CMK (cell line): ENCODE measurements around the gene YPEL3.

Source experiments
- DNase-seq: peaks from one replicate; pipeline ENCODE4 v3.0.0-alpha.2; 2010; ENCODE audit warnings: low read depth

YPEL3 gene

DNA sequence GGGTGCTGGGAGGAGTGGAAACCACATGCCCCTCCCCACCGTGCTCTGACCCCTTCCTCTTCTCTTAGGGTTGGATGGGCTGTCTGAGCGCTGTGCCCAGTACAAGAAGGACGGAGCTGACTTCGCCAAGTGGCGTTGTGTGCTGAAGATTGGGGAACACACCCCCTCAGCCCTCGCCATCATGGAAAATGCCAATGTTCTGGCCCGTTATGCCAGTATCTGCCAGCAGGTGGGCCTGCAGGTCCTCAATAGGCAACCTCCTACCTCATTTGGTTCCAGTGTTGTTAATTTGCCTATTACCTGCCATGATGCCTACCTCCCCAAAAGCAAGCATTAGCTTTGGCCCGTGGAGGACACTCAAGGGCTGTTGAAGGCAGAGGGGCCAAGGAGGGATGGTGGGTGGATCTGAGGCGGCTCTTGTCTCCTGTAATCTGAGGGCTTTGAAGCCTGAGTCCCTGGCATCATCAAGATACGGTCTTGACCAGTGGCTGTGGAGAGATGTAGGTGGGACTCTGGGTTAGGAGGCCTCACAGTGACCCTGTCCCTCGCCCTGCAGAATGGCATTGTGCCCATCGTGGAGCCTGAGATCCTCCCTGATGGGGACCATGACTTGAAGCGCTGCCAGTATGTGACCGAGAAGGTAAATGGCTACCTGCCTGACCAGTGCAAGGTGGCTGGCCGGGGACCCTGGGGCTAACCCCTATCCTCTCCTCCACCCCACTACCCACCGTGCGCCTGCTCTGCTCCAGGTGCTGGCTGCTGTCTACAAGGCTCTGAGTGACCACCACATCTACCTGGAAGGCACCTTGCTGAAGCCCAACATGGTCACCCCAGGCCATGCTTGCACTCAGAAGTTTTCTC, 27.0 kb downstream of the YPEL3 start:
- DNase-seq = no peak

DNA sequence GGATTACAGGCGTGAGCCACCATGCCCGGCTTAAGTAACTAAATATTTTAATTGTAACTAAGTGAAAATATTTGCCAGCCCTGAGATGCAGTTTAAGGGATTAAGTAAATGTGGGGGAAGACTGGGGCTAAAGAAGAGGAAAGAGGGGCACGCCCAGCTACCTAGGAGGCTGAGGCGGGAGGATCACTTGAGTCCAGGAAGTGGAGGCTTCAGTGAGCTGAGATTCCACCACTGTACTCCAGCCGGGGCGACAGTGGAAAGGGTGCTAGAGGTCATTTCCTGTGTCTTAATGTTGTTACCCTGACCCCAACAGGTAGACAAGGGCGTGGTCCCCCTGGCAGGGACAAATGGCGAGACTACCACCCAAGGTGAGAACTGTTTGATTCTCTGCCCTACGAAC, 27.7 kb downstream of the YPEL3 start:
- DNase-seq = no peak

DNA sequence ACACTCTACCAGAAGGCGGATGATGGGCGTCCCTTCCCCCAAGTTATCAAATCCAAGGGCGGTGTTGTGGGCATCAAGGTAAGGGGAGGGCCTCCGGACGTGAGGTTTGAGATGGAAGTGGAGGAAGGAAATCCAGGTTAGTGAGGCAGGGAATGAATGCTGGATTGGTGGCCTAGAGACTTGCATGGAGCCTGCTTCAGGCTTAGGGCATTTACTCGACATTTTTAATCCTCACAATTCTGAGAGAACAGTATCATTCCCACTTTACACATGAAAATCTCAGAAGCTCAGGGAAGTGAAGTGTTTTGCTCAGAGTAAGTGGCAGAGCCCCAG, 28.5 kb downstream of the YPEL3 start:
- DNase-seq = no peak

DNA sequence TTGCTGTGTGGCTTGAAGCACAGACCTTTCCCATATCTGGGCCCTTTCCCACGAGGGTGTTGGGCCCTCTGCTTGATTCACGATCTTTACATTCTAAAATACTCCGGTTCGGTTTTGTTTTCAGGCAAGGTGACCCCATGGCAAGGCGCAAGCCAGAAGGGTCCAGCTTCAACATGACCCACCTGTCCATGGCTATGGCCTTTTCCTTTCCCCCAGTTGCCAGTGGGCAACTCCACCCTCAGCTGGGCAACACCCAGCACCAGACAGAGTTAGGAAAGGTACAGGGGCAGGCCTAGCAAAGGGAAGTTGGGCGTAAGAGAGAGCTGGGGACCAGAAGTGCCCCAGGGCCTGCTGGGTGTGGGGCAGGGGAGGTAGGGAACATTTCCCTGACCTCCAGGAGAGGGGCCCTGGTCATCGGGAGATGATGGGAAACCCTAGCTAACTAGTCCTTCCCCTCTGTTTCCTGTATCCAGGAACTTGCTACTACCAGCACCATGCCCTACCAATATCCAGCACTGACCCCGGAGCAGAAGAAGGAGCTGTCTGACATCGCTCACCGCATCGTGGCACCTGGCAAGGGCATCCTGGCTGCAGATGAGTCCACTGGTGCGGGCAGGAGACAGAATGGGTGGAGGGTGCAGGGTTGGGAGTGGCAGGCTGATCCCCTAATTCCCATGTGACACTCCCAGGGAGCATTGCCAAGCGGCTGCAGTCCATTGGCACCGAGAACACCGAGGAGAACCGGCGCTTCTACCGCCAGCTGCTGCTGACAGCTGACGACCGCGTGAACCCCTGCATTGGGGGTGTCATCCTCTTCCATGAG, 29.0 kb downstream of the YPEL3 start:
- no peak for DNase-seq

DNA sequence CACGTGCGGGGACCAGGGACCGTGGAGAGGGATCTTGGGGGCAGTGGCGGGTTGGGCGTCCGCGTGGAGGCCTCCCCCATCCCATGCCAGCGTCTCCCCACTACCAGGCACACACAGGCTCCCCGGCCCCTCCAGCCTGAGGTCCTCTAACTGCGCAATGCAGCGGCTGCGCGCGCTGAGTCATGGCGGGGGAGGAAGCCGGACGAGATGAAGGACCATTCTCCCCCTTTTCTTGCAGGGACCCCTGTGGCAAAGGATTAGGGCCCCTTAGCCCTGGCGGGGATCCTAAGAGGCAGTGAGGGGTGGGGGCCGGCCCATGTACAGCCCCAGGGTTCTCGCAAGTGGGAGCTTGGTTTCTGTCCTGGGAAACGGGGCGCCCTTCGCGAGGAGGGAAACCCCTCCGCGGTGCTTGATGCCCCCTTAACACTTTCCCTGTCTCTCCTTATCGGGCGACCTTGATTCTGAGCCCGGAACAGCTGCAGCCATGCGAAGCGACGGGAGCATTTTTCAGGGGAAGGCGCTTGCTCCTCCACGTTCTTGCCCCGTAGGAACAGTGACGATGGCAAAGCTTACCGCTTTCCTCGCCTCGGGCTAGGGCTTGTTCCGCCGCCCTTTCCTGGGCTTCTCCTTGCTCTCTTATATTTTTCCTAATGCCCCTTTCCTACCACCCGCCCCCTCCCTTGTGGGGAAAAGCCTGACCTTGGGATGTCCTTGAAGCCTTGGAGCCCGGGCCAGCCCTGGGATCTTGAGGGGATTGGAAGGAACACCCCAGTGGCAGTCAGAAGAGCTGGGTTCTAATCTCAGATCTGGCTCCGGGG, 29.9 kb downstream of the YPEL3 start:
- DNase-seq = no peak

DNA sequence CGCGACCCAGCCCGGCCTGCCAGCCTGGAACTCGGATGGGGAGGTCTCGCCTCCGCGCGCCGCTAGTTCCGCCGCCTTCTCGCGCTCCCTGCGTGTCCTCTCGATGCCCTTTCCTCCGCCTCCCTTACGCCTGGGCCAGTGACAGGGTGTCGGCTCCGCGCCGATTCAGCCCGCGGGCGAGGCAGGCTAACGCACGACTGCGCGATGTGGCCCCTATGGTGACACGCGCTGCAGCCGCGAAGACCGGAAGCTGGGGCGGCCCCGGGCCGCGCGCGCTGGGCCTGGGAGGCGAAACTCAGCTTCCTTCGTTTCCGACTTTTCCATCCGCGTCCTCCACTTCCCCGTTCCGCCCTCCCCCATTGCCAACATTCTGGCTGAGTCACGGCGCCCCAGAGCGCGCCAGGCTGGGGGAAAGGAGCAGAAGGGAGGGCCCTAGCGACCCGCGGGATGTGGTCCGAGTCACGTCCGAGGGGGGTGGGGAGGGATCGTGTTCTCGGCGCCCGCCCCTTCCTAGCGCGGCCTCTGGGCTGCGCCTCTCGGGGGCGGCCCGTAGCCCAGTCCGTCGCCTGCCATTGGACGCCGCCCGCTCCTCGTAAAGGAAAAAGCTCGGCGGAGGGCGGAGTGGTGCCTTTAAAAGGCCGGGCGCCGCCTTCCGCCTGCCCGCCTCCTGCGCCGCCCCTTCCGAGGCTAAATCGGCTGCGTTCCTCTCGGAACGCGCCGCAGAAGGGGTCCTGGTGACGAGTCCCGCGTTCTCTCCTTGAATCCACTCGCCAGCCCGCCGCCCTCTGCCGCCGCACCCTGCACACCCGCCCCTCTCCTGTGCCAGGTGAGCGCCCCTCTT, 30.7 kb downstream of the YPEL3 start, which contains the start of gene ALDOA:
Gene ALDOA, plus strand, starts transcription at position 659 of the 841 bp plus-strand sequence. CDS start 1,138 bp downstream, outside the sequence.
- DNase-seq = peak; percentile 90

DNA sequence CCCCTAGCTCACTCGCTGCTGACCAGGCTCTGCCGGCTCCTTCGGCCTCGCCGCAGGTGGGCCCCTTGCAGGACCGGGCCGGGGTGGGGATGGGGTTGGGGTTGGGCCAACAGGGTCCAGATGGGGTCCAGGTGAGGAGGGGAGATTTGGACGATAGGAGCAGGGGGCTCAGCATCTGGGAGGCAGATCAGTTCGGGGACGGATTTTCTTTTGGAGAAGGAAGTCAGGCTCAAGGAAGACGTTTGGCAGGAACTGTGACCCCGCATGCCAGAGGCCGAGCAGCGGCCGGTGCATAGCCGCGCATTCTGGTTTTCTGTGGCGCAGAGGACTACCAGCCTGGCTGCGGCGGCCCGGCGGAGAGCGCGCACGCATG, 31.3 kb downstream of the YPEL3 start:
- DNase-seq = no peak

DNA sequence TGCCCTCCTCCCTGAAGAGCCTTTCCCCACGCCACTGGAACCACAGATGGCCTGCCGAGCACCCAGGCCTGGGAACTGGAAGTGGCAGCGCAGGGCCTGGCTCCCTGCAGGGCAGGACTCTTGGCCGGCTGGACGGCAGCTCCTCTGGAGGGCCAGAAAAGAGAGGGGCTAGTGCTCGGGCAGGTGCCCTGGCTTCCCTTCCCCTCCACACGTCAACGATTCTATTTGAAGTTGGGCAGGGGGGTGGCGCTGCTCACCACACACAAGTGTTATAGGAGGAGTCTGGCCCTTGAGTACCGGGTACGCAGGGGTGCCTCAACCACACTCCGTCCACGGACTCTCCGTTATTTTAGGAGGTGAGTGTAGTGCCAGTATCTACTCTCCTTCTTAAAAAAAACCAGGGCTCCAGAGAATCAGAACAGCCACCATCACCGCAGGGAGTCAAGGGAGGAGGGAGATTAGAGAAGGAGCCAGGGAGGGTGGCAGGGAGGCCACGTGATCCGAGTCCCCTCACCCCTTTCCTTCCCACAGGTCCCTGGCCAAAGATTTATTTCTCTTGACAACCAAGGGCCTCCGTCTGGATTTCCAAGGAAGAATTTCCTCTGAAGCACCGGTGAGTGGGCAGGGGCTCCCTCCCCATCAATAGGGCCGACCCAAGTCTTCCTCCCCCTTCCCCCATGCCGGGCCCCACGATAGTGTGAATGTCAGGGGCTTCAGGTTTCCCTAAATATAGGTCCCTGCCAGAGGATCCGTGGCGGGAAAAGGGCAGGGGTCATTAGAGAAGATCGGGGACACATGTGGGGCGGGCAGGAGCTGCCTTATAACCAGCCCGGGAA, 31.9 kb downstream of the YPEL3 start:
- DNase-seq = peak; percentile 84

DNA sequence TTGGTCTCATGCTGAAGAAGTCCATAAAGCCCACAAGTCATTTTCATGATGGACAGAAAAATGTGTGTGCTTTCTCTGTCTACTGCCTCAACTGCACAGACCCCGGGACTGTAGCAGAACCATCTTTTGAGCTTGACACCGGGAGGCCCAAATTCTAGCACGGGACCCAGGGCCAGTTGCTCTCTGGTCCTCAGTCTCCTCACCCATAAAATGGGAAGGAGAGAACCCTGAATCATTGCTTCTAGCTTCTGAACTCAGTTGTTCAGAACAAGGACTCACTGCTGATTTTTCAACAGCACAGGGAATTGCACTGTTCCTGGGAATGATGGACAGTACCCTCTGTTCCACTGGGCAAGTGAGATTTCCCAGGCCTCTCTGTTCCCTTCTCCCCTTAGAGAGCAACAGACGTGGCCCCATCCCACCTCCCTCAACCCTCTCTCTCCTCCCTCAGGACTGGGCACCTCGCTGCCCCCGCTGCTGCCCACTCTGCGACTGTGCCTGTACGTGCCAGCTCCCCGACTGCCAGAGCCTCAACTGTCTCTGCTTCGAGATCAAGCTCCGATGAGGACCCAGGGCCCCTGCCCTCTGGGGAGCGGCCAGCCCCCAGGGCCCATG, 32.6 kb downstream of the YPEL3 start:
- DNase-seq = no peak

DNA sequence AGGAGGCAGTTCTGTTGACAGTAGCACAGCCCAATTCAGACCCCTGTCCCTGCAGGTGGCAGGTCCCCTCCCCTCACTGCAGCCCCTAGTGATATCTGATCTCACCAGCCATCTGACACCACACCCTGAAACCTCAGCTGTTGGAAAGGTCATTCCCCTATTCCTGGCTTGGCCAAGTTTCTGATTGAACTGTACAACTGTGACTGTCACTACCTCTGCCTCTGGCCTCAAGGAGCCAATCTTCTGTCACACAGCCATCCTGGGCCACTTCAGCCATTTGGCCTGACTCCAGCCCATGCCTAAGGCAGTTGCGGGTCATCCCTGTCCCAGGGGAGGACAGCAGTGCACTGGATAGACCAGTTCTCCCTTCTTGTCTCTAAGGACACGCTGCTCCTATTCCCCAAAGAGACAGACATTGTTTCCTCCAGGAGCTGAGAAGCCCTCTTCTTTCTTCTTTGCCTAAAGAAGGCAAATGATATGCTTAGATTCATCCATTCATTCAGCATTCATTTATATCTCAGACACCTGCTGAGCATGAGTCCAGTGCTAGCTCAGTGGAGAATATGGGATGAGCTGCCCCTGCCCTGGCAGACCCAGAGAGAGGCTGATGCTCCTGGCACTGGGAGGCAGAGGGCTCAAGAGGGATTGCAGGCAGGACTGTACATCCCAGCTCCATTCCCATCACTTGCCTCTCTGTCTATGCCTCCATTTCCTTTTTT, 35.0 kb downstream of the YPEL3 start:
- no peak for DNase-seq

DNA sequence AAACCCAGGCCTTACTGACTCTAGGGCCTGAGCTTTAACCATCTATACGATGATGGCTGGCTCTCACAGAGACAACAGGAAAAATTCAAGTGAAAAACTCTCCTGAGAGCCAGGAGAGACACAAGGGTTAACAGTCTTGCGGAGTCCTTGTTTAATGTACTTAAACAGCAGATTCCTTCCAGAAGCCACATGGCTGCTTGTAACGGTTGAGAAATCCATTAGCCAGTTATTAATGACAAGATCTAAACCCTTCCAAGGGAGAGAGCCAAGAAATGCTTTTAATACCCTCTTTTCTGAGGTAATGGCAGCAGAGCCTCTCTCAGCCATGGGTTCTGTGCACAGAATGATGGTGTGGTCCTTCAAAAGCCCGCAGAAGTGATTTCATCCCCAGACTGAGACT, 35.7 kb downstream of the YPEL3 start:
- DNase-seq = no peak

DNA sequence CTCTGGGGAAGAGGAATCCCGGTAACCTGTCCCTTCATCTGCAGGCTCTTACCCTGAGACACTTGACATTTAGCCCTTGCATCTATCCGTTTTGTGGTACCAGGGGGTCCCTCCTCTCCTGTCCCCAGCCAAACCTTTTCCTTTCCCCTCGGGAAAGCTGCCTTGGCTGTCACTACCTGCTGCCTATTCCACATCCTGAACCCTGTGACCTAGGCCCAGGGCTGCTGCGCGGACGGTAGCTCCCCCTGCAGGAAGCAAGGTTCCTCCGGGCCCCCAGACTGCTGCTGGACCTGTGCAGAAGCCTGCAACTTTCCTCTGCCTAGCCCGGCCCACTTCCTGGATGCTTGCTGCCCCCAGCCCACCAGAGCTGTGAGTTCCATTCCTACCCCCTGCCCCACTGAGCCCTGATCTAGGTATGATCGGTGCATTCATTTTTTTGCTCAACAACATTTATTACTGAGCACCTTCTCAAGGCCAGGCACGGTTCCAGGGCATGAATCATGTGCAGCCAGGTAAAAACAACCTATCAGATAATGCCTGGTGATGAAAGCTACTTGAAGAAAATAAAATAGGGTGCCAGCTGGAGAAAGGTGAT, 41.0 kb downstream of the YPEL3 start:
- no peak for DNase-seq

DNA sequence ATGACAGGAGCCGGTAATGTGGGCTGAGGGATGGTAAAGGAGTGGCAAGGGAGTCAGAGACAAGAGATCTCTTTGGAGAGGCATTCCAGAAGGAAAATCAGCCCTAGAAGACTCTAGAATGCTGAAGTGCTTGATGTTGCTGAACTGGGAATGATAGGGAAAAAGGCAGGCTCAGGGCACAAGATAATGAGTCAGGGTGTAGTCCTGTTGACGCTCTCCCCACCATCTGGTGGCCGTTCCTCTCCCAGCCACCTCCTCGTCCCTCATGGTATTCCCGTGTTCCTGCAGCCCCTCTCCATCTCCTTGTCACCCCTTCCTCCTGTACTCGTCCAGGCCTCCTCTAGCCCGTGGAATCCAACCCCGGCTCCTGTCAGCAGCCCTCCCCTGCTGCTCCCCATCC, 41.6 kb downstream of the YPEL3 start:
- DNase-seq = no peak

DNA sequence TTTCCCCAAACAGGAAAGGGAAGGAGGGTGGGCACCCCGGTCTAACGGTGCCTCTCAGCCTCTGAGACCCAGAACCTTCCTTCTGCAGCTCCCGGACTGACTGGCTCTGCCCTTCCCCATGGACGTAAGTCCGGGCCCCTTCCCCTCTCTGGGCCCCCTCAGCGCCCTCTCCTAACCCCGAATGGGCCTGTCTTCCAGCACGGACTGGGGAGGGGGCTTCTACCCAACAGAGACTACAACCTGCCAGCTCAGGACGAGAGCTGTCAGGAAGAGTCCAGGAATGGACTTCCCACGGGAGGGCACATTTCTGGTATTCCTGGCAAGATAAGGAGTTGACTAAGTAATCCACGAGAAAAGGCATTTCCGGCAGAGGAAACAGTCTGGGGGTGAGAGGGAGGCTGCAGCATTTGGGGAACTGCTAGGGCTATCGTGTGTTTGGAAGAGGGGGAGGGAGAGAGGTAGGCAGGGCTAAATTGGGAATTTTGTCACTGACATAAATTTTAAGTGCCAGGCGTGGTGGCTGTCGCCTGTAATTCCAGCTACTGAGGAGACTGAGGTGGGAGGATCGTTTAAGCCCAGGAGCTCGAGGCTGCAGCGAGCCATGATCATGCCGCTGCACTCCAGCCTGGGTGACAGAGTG, 42.5 kb downstream of the YPEL3 start:
- no peak for DNase-seq

DNA sequence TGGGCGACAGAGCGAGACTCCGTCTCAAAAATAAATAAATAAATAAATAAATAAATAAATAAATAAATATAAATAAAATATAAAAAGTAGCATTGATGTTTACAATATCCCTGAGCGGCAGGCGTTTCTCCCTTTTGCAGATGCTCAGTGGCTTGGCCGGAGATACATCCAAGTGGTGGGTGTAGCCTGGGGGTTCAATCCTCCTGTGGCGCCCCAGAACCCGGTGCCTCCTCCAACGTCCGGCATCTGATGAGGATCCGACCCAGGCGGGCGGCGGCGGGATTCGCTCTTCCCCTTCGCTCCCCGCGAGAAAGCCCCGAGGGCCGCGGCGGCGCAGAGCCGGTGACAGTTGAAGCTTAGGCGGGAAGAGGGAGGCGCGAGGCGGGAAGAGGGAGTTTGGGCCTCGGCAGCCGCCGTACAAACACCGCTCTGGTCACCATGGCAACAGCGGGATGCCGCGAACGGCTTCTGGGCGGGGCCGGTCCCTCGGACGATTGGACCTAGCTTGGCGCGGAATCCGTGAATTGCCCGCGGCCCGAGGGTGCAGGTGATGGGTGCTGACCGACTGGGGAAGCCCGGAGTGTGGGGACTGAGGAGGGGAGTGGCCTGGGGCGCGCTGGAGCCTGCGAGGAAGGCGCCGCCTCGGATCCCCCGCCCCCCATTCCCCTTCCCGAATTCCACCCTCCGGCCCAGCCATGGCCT, 43.2 kb downstream of the YPEL3 start:
- peak; percentile 87 for DNase-seq

DNA sequence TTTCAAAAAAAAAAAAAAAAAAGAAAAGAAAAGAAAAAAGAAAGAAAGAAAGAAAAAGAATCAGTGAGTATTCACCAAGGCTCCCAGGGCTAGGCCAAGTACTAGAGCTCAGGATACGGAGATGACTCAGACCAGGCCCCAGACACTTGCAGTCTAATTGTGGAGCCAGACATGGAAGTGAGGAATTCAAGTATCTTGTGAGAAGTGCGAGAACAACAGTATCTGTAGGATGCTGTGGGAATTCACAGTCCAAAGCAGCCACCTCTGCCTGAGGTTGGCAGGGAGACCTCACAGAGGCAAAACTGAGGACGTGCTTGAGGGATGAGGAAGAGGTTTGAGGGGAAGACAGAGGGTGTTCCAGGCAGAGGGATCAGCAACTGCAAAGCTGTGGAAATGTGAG, 44.5 kb downstream of the YPEL3 start:
- DNase-seq = no peak

DNA sequence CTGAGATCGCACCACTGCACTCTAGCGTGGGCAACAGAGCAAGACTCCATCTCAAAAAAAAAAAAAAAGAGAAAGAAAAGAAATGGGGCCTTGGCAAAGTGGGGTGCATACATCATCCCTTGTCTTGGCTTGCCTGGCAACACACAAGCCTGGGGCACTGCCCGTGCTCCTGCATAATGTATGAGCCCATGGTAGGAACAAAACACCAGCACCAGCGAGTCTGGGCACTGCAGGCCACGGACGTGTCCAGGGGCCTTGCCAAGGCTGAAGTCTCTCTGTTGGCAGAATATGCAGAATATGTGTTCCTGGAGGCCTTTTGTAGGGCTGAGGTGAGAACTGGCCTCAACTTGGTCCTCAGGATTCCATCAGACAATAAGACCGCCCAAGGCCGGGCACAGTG, 46.1 kb downstream of the YPEL3 start:
- no peak for DNase-seq

DNA sequence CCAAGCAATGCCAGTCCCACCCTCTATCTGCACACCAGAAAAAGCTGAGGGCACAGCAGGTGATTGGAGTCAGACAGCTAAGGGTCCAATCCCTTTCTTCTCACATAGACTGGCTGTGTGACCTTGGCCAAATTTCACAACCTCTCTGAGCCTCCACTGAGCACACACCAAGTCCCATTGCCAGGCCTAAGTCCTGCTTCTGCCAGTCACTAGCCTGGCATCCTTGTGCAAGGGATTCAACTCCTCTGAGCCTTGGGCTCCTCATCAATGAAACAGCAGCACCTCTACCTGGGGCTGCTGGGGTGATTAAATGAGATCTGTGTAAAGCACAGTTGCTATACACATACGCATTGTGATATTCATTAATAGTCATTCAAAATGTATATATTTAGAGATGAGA, 49.4 kb downstream of the YPEL3 start:
- no peak for DNase-seq
